Nephron (organoid): ENCODE results near the gene TESK2.
"Not testable (repeated sequence)": the region's sequence is repeated elsewhere in the genome, so short reads cannot be mapped to it uniquely, and the experiment has no call there.

Source experiments
- H3K27ac Mint-ChIP-seq, 3 experiments: 2 replicates each; pipeline ENCODE4 v1.8.0; 2020; ENCODE audit warnings: mixed read lengths in 3 of 3, mild to moderate bottlenecking in 2 of 3, moderate library complexity in 1 of 3
- H3K27me3 Mint-ChIP-seq: 2 replicates; pipeline ENCODE4 v1.8.0; 2021; ENCODE audit warnings: low read depth, mild to moderate bottlenecking, moderate library complexity, mixed read lengths
- H3K36me3 Mint-ChIP-seq: 2 replicates; pipeline ENCODE4 v1.8.0; 2020; ENCODE audit warnings: low read depth, mixed read lengths
- H3K4me1 Mint-ChIP-seq: 2 replicates; pipeline ENCODE4 v1.8.0; 2020; ENCODE audit warnings: mixed read lengths
- H3K4me3 Mint-ChIP-seq, 3 experiments: 2 replicates each; pipeline ENCODE4 v1.8.0; 2020; ENCODE audit warnings: mild to moderate bottlenecking in 3 of 3, mixed read lengths in 3 of 3, moderate library complexity in 2 of 3
- H3K9me3 Mint-ChIP-seq: 2 replicates; pipeline ENCODE4 v1.8.0; 2020; ENCODE audit warnings: mixed read lengths
- TF ChIP-seq, protein P1 (sequence below), 3 experiments: fragments of 200-600 bp; sonication (generic); IDR thresholded peaks; one replicate each; pipeline ENCODE4 v1.5.0; 2021; ENCODE audit warnings: antibody characterized with exemption in 3 of 3; ENCODE audit not compliant: unreplicated experiment in 3 of 3

The TESK2 gene

DNA sequence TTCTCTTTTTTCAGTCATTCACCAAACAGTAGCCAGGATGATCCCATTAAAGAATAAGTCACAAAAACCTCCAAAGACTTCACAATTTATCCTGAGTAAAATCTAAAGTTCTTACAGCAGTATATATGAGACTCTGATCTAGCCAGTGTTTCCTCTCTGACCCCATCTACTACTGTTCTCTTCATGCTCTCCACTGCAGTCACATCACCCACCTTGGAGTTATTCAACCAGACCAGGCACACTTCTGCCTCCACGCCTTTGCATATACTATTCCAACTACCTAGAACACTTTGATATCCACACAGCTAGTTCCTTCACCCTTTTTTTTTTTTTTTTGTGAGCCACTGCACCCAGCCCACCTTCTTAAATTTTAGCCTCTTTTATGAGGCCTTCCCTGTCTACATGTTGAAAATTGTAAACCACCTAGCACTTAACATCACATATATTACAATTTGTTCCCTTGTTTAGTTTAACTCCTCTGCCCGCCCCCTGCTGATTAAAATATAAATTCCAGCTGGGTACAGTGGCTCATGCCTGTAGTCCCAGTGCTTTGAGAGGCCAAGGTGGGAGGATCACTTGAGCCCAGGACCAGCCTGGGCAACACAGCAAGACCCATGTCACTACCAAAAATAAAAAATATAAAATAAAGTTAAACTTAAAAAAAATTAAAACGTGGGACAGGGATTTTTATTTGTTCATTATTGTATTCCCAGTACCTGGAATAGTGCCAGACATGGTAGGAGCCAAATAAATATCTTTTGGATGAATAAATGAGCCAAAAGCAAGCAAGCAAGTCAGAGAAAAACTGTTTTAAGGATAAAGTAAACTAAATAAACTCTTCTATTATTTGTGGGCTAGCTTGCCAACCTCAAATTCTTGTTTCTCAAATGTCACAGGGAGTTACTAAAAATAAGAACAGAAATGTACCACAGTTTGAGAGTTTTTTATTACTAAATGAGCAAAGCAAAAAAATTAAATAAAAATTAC is 115.6 kb downstream of the TESK2 start:
- Mint-ChIP-seq H3K27ac (no peak overlapping the region), H3K27me3 (no peaks in the 10 kb centered on the region), H3K36me3 (no peaks in the 10 kb centered on the region), H3K4me1 (no peaks in the 10 kb centered on the region), H3K9me3 (no peaks in the 10 kb centered on the region), H3K4me3 (no peak overlapping the region)
- TF ChIP-seq, protein P1, sequence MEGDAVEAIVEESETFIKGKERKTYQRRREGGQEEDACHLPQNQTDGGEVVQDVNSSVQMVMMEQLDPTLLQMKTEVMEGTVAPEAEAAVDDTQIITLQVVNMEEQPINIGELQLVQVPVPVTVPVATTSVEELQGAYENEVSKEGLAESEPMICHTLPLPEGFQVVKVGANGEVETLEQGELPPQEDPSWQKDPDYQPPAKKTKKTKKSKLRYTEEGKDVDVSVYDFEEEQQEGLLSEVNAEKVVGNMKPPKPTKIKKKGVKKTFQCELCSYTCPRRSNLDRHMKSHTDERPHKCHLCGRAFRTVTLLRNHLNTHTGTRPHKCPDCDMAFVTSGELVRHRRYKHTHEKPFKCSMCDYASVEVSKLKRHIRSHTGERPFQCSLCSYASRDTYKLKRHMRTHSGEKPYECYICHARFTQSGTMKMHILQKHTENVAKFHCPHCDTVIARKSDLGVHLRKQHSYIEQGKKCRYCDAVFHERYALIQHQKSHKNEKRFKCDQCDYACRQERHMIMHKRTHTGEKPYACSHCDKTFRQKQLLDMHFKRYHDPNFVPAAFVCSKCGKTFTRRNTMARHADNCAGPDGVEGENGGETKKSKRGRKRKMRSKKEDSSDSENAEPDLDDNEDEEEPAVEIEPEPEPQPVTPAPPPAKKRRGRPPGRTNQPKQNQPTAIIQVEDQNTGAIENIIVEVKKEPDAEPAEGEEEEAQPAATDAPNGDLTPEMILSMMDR (IDR thresholded peaks at IDR 0.05; ENCODE audit: unreplicated experiment in 3 of 3): no peak

DNA sequence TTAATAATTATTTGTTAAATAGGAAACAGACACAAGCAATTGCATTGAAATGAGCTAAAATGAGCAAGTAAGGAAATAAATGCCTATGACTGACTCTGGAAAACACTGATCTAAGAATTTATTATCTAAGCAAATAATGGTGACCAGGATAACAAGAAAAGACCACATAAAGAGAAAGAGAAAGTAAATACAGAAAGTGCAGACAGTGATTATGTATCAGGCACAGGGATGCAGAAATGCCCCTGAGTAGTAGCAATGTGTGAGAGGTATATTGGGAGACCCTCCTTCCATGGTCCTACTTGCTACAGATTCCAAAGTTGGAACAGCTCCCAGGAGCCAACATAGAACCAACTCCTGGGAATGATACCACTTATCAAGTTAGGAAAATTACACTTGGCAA is 117.4 kb downstream of the TESK2 start:
- H3K4me1 Mint-ChIP-seq: no peaks in the 10 kb centered on the region
- H3K27me3 Mint-ChIP-seq: no peaks in the 10 kb centered on the region
- H3K27ac Mint-ChIP-seq: no peak overlapping the region
- H3K9me3 Mint-ChIP-seq: no peaks in the 10 kb centered on the region
- TF ChIP-seq, protein P1 (IDR thresholded peaks at IDR 0.05; ENCODE audit: unreplicated experiment in 3 of 3): no peak
- H3K36me3 Mint-ChIP-seq: no peaks in the 10 kb centered on the region
- H3K4me3 Mint-ChIP-seq: no peak overlapping the region

DNA sequence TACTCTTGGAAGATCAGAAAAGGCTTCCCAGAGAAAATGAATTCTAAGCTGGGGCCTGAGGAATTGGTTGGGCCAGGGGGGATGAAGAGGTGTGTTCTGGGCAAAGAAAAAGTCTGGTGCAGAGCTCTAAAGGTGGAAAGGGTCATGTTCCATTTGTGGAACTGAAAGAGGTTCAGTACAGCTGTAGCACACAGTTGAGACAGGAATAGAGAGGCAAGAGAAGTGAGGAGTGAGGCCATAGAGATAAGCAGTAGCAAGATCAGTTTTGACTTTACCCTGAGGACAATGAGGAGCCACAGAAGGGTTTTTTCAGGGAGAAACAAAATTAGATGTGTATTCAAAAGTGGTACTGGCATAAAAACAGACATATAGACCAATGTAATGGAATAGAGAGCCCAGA is 120.4 kb downstream of the TESK2 start:
- H3K9me3 Mint-ChIP-seq: no peaks in the 10 kb centered on the region
- H3K4me1 Mint-ChIP-seq: no peaks in the 10 kb centered on the region
- H3K36me3 Mint-ChIP-seq: no peaks in the 10 kb centered on the region
- no peak overlapping the region for H3K4me3 Mint-ChIP-seq
- TF ChIP-seq, protein P1 (IDR thresholded peaks at IDR 0.05; ENCODE audit: unreplicated experiment in 3 of 3): no peak
- no peak overlapping the region for H3K27ac Mint-ChIP-seq
- H3K27me3 Mint-ChIP-seq: no peaks in the 10 kb centered on the region

DNA sequence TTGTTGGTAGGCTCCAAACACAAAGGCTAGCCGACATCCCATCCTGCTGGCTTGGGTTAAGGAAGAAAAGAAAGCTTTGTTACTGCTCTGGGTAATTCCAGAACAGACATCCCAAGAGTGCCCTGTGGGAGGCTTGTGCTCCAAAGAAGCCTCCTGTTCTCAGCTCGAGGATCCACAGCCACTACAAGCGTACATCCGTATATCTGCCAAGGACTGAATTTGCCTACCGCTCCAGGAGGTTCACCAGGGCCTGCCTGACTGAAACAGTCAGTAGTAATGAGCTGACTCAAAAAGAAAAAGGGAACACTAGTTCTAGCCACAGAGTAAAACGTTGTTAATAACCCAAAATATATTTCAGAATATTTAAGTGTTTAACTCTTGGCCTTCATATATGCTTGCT is 125.9 kb downstream of the TESK2 start:
- Mint-ChIP-seq H3K27ac (no peak overlapping the region), H3K4me3 (no peak overlapping the region), H3K4me1 (peaks cover 16% of the 10 kb centered on the region), H3K36me3 (no peaks in the 10 kb centered on the region), H3K27me3 (no peaks in the 10 kb centered on the region), H3K9me3 (no peaks in the 10 kb centered on the region)
- TF ChIP-seq, protein P1 (IDR thresholded peaks at IDR 0.05; ENCODE audit: unreplicated experiment in 3 of 3): no peak

DNA sequence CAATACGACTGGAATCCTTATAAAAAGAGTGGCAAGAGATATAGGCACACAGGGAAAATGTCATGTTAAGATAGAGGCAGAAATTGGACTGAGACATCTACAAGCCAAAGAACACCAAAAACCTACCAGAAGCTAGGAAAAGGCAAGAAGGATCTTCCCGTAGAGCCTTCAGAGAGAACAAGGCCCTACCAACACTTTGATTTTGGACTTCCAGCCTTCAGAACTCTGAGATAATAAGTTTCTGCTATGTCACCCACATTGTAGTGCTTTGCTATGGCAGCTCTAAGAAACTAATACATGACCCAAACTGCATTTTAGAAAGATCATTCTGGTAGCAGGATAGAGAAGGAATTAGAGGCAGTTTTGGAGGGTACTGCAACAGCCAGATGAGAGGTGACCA is 126.7 kb downstream of the TESK2 start:
- Mint-ChIP-seq H3K27me3 (no peaks in the 10 kb centered on the region), H3K4me3 (no peak overlapping the region), H3K27ac (no peak overlapping the region), H3K9me3 (no peaks in the 10 kb centered on the region), H3K36me3 (no peaks in the 10 kb centered on the region), H3K4me1 (peaks cover 21% of the 10 kb centered on the region)
- TF ChIP-seq, protein P1 (IDR thresholded peaks at IDR 0.05; ENCODE audit: unreplicated experiment in 3 of 3): no peak

DNA sequence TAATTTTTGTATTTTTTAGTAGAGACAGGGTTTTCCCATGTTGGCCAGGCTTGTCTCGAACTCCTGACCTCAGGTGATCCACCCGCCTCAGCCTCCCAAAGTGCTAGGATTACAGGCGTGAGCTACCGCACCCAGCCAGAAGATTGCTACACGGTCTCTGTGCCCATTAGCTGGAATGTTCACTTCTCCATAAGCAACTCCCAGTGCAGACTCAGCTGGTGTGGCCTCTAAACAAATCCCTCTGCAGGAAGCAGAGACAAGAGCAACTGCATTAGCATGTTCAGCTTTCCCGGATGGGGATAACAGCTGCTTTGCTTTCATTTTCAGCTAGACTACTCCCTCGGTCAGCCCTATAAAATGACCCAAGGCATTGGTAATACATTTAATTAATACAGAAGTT is 130.0 kb downstream of the TESK2 start:
- not testable (repeated sequence) for H3K36me3 Mint-ChIP-seq, H3K9me3 Mint-ChIP-seq, H3K27me3 Mint-ChIP-seq
- peak overlapping the region; percentile 74 to 83 (median 80) for H3K27ac Mint-ChIP-seq
- peaks cover 21% of the 10 kb centered on the region for H3K4me1 Mint-ChIP-seq
- TF ChIP-seq, protein P1 (IDR thresholded peaks at IDR 0.05; ENCODE audit: unreplicated experiment in 3 of 3): peak in 1 of 3 experiments; percentile 15
- H3K4me3 Mint-ChIP-seq: peak overlapping the region in 2 of 3 experiments; percentile 29 to 56
